Panc1 (cell line): Measurements from ENCODE around the gene RBKS. TPM values are rescaled to one million over a fixed set of nuclear protein-coding genes. Genes with fewer than 3 reads are reported as not detected.

ENCODE experiments used
- ATAC-seq: fragments of 200-7000 bp; cut with Tn5 transposase; 2 replicates; pipeline ENCODE4 v1.9.1; 2020; ENCODE audit warnings: mild to moderate bottlenecking, moderate library complexity
- BruUV-seq: library from RNA; stranded (reverse); fragments of 400-500 nt; replicated peaks from 2 replicates; lab custom pipeline; 2021; lab: Mats Ljungman, UMichigan
- CTCF ChIA-PET: fragments of 300-600 bp; sonication (Branson Sonifier 250); formaldehyde crosslinking; loops from one replicate; lab custom pipeline; 2022; ENCODE audit warnings: antibody characterized with exemption; lab: Charles Lee
- POLR2A ChIA-PET: fragments of 300-600 bp; sonication (Branson Sonifier 250); formaldehyde crosslinking; loops from one replicate; lab custom pipeline; 2022; ENCODE audit warnings: antibody characterized with exemption; lab: Charles Lee
- DNase-seq: peaks from one replicate; pipeline ENCODE4 v3.0.0-alpha.2; 2010; ENCODE audit warnings: low read depth, low spot score
- H3K27ac ChIP-seq: 2 replicates; pipeline ENCODE4 v1.5.1; 2011; ENCODE audit warnings: mild to moderate bottlenecking, low read length, inconsistent platforms
- H3K27me3 ChIP-seq: fragments of 200-500 bp; sonication (Bioruptor generic); 2 replicates; pipeline ENCODE4 v1.6.0; 2014; ENCODE audit warnings: low read length, inconsistent platforms; ENCODE audit not compliant: control insufficient read depth, insufficient read depth
- H3K36me3 ChIP-seq: fragments of 200-500 bp; sonication (Bioruptor generic); 2 replicates; pipeline ENCODE4 v1.5.1; 2014; ENCODE audit warnings: inconsistent platforms, mild to moderate bottlenecking, low read length, moderate library complexity; ENCODE audit not compliant: control insufficient read depth, insufficient read depth
- H3K4me1 ChIP-seq: 2 replicates; pipeline ENCODE4 v1.5.1; 2011; ENCODE audit warnings: inconsistent platforms, mild to moderate bottlenecking, low read length, moderate library complexity; ENCODE audit not compliant: control insufficient read depth, insufficient read depth
- H3K4me3 ChIP-seq, 2 experiments: 2 replicates each; pipeline ENCODE4 v1.5.1; 2011 to 2012; ENCODE audit warnings: low read depth in 2 of 2, low read length in 2 of 2, mild to moderate bottlenecking in 2 of 2, inconsistent platforms in 1 of 2, moderate library complexity in 1 of 2
- H3K9me3 ChIP-seq: fragments of 200-500 bp; sonication (Bioruptor generic); 2 replicates; pipeline ENCODE4 v1.5.1; 2014; ENCODE audit warnings: low read depth, mild to moderate bottlenecking, inconsistent platforms, low read length, moderate library complexity; ENCODE audit not compliant: control insufficient read depth, insufficient read depth
- CTCF ChIP-seq: fragments of 450-650 bp; IDR thresholded peaks from 2 replicates; pipeline ENCODE4 v1.5.1; 2017; ENCODE audit warnings: mild to moderate bottlenecking
- POLR2AphosphoS5 ChIP-seq: IDR thresholded peaks from 2 replicates; pipeline ENCODE4 v1.6.1; 2012; ENCODE audit warnings: mild to moderate bottlenecking, low read depth, low read length, moderate library complexity
- REST ChIP-seq, 2 experiments: IDR thresholded peaks; 2 replicates each; pipeline ENCODE4 v1.6.1; 2011 to 2012; ENCODE audit warnings: low read depth in 2 of 2, control low read depth in 1 of 2, low read length in 1 of 2, mild to moderate bottlenecking in 1 of 2, moderate library complexity in 1 of 2; ENCODE audit not compliant: insufficient read depth in 1 of 2
- SIN3A ChIP-seq: IDR thresholded peaks from 2 replicates; pipeline ENCODE4 v1.6.1; 2012; ENCODE audit warnings: low read depth, mild to moderate bottlenecking, low read length, moderate library complexity, borderline replicate concordance; ENCODE audit not compliant: insufficient read depth
- TCF7L2 ChIP-seq: IDR thresholded peaks from 2 replicates; pipeline ENCODE4 v1.6.1; 2011; ENCODE audit warnings: mild to moderate bottlenecking, low read depth, low read length, inconsistent platforms
- in situ Hi-C: cut with HindIII; loops from 2 replicates; pipeline ENCODE4 v1.10.0; 2016; ENCODE audit warnings: low sequenced_read_pairs, low pct_unique_long_range_greater_than_20kb
- intact Hi-C: fragments of 100-400 bp; cut with micrococcal nuclease; formaldehyde crosslinking; loops from one replicate; pipeline ENCODE4 v1.10.0; 2022; ENCODE audit not compliant: unreplicated experiment
- total RNA-seq: library from RNA; stranded (reverse); gene quantifications from one replicate; pipeline ENCODE4 v1.2.1, GENCODE V29; 2021; ENCODE audit not compliant: unreplicated experiment

Gene RBKS
- total RNA-seq, 1 experiment from 2014 or later = 2.2 TPM

GRCh38 chr2:27790796-27791195, 99.4 kb downstream of the RBKS start:
- ChIA-PET CTCF (no interaction called here), POLR2A (no interaction called here)
- Histone ChIP-seq H3K27ac (no peak overlapping the region), H3K27me3 (no peaks in the 10 kb centered on the region), H3K4me3 (no peak overlapping the region), H3K4me1 (no peaks in the 10 kb centered on the region), H3K36me3 (no peaks in the 10 kb centered on the region), H3K9me3 (no peaks in the 10 kb centered on the region; the same call in 1 of the 2 replicates)
- in situ Hi-C loops = no loop called here
- no peak for ATAC-seq
- DNase-seq = no peak
- no peak for TF ChIP-seq POLR2AphosphoS5
- TF ChIP-seq REST (IDR thresholded peaks at IDR 0.05; ENCODE audit: insufficient read depth in 1 of 2, low read depth in 2 of 2, low read length in 1 of 2) = no peak
- no peak for TF ChIP-seq SIN3A
- no peak for TF ChIP-seq TCF7L2
- no peak for TF ChIP-seq CTCF
- BruUV-seq = no TSS peak
- intact Hi-C loops = no loop called here

DNA sequence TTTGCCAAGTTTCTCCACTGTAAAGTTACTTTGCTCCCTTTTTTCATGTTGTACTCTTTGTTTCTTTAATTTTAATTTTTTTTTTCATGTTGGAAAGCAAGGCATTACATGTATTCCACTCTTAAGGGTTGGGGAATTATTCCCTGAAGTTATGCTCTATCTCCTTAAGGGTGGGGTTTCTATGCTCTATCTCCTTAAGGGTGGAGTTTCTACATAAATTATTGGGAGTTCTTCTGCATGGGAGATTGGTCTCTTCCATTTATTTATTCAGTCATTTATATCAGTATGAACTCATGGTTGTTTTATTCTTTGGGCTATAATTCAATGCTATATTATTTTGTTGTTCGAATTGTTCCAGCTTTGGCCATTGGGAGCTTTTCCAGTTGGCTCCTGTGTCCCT, 107.5 kb downstream of the RBKS start:
- Histone ChIP-seq H3K27me3 (no peaks in the 10 kb centered on the region), H3K27ac (no peak overlapping the region), H3K36me3 (peaks cover 2% of the 10 kb centered on the region; the same call in 1 of the 2 replicates), H3K4me1 (no peaks in the 10 kb centered on the region), H3K4me3 (no peak overlapping the region), H3K9me3 (no peaks in the 10 kb centered on the region)
- ATAC-seq (no peak), DNase-seq (no peak)
- intact Hi-C loops (no loop called here), in situ Hi-C loops (no loop called here)
- ChIA-PET POLR2A (no interaction called here), CTCF (no interaction called here)
- BruUV-seq = no TSS peak
- no peak for TF ChIP-seq SIN3A
- no peak for TF ChIP-seq TCF7L2

DNA sequence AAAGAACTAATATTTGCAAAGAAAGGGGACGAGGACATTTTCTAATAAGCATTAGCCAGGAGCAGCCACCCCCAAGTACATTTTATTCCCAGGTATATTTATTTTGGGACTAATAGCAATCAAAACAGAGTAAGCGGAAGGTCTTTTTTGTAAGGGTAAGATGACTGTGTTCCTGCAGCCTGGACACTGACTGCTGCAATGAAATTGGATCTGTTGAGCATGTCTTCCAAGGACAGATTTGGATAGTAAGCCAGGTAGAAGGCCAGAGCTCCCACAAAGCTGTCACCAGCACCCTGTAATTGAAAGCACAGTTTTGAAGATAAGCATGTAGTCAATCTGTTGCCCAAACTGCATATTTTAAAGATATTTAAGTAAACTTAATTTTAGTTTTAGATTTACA, 108.7 kb downstream of the RBKS start:
- no TSS peak for BruUV-seq
- CTCF ChIA-PET = no interaction called here

More for the DNA sequence above, 108.7 kb downstream of the RBKS start:
- H3K4me1 ChIP-seq = no peaks in the 10 kb centered on the region
- DNase-seq = no peak
- H3K36me3 ChIP-seq = peaks cover 5% of the 10 kb centered on the region; the same call in 1 of the 2 replicates
- intact Hi-C loops = no loop called here
- no peaks in the 10 kb centered on the region for H3K9me3 ChIP-seq
- ATAC-seq = no peak
- TF ChIP-seq CTCF (no peak), TCF7L2 (no peak), SIN3A (no peak), POLR2AphosphoS5 (no peak), REST (IDR thresholded peaks at IDR 0.05; ENCODE audit: insufficient read depth in 1 of 2, low read depth in 2 of 2, low read length in 1 of 2) (no peak)
- POLR2A ChIA-PET = no interaction called here
- H3K27ac ChIP-seq = no peak overlapping the region
- no peaks in the 10 kb centered on the region for H3K27me3 ChIP-seq
- in situ Hi-C loops = no loop called here
- no peak overlapping the region for H3K4me3 ChIP-seq
